Activated CD8-positive, alpha-beta memory T cell treated with anti-CD3 and anti-CD28 coated beads, Interleukin-2, amount 50 U/mL, for 1 hour (primary cell): ENCODE measurements around the gene SLC12A7.
"Not testable (repeated sequence)": the region's sequence is repeated elsewhere in the genome, so short reads cannot be mapped to it uniquely, and the experiment has no call there.

Experiments
- DNase-seq: peaks from one replicate; pipeline ENCODE4 v3.0.0-alpha.2; 2020; ENCODE audit errors: extremely low read depth

SLC12A7 gene

GRCh38 chr5:1111727-1112289 is at the start of gene SLC12A7:
TSS of gene SLC12A7 (minus strand) at chr5:1112063. CDS start at chr5:1111991, 72 bp downstream.
- no peak for DNase-seq

DNA sequence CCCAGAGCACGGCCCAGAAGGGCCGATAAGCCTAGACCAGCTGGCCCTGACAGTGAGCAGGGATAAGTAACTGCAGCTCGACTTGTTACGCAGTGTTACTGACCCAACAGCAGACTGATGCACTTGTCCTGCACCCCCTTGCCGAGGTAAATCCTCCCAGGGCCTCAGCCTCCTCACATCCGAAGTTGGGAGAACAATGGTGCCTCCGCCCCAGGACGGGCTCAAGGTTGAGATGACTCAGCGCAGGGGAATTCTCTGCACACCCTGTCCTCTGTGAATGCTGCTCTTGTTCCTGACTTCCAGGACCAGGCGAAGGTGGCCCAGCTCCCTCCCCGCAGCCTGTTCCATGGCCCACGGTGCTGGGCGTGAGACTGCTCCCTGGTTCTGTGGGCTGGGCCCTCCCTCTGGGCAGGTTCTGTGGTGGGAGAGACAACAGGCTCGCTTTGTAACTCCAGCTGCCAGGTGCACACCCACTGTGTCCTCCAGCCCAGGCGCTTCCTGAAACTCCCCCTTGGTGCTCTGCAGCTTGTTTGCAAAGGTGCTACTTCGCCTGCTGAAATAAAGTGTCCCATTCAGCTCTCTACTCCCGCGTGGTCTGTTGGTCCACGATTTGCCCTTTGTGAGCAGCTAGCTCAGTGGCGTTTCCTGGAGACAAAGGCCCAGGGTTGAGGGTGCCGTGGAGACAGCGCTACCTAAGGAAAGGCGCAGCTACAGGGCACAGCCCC is 49.4 kb upstream of the SLC12A7 start:
- no peak for DNase-seq

GRCh38 chr5:1159774-1160406 is 48.0 kb upstream of the SLC12A7 start:
- DNase-seq = no peak

DNA sequence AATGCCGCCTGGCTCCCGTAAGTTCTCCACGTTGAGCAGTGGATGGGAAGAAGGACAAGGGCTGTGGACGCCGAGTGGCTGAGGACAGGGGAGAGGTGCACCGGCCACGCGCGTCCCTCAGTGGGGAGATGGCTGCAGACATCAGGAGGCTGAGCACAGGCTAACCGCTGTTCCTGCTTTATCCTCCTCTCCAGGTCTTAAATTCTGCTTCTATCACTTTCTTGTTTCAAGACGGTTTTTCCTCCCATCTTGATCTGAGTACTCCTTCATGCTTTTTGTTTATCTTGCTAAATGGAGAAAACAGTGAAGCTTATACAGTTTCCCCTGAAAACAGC is 47.4 kb upstream of the SLC12A7 start:
- DNase-seq = no peak

DNA sequence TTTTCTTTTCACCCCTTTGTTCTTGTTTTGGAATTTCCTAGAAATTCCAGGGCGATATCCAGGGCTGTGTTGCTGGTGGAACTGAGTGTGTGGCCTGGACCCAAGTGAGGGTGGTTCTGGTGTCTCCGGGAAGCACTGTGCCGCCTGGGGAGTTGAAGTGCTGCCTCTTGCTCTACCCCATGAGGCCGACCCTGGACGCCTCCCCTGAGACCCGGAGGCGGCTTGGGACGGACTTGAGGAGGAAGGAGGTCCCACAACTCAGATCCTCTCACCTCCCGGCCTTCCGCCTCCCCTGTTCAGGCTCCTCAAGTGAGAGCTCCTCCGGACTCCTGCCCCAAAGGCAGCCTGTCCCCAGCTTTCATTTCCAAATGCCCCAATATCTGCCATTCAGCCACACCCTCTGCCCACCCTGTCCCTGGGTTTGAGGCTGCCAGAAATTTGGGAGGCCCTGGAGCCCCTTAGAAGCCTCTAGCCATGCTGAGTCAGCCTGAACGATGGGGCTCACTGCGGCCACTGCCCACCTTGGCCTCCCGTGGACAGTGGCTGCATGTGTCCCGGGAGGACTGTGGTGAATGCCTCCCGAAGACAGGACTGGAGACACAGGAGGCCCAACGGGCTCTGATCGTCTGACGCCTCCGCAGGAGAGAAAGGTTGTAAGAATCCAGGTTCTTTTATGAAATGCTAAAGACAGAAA is 46.9 kb upstream of the SLC12A7 start:
- no peak for DNase-seq

DNA sequence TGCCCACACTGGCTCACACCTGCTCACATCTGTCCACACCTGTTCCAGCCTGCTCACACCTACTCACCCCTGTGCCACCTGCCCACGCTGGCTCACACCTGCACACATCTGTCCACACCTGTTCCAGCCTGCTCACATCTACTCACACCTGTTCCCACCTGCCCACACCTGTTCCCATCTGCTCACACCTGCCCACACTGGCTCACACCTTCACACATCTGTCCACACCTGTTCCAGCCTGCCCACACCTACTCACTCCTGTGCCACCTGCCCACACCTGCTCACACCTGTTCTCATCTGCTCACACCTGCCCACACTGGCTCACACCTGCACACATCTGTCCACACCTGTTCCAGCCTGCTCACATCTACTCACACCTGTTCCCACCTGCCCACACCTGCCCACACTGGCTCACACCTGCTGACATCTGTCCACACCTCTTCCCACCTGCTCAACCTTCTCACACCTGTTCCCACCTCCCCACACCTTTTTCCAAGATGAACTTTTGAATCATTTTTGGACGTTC is 45.7 kb upstream of the SLC12A7 start:
- DNase-seq = not testable (repeated sequence)

- no peak for DNase-seq
These were observed 45.0 kb upstream of the SLC12A7 start for GRCh38 chr5:1156754-1157460.

DNA sequence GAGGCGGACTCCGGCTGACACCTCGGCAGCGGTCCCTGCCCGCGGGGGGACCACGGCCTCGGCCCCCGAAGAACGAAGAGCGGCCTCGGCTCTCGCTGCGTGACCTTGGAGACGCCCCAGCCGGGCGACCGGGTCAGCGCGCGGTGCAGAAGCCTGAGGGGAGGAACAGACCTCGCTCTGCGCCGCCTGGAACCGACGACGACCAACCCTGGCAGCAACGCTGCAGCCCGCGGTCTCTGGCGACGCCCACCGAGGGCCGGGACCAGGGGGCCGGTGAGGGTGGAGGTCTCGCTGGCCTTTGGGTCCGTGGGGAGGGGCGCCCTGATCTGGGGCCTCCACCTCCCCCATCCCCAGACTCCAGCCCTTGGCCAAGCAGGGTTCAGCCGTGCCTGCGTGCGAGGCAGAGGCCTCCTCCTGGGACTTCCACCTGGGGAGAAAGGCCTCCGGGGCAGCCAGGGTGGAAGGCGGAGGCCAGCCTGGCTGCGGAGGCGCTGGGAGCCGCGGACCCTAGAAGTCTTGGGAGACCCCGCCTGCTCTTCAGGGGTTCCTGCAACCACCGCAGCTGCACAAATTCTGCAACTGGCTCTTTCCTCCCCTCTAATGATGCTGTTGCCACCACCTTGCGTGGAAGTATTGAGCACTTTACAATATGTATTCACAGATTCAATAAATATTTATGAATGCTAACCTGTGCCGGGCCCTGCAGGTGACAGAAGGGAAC is 44.3 kb upstream of the SLC12A7 start:
- no peak for DNase-seq

GRCh38 chr5:1155191-1156032 is 43.5 kb upstream of the SLC12A7 start:
- no peak for DNase-seq

DNA sequence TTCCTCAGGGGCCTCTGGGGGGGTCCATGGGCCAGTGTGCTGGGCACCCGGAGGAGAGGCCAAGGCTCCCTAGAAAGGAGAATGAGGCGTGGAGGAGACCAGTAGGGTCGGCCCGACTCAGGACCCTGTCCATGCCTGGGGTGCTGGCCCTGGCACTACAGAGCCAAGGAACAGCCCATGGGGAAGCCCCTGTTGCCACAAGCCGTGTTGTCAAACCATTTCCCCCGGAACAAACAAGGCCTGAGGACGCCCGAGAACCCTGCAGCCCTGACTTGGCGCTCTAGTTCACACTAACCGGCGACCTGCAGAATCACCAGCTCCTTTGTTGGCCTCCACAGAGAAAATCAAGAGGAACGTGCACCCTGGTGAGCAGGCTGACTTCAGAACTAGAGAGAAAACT is 41.6 kb upstream of the SLC12A7 start:
- DNase-seq = no peak

GRCh38 chr5:1152771-1153282 is 41.0 kb upstream of the SLC12A7 start:
- DNase-seq = no peak

- no peak for DNase-seq
These were observed 40.3 kb upstream of the SLC12A7 start for GRCh38 chr5:1152156-1152555.

DNA sequence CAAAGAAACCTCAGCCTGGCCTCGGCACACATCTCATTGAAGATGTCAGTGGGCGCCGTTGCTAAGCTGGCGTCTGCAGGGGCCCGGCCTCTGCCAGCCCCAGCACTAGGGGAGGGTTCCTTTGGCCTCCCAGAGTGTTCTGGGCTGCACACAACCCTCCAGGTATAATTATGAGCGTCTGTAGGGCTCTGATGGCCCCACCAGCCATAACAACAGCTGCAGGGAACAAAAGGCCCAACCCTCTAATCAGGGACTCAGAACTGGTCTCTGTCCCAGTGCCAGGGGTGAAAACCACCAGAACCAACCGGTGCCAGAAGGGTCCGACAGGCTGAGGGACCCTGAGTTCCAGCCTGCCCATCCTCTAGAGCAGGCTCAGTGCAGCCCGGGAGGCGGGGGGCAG is 39.5 kb upstream of the SLC12A7 start:
- DNase-seq = no peak

DNA sequence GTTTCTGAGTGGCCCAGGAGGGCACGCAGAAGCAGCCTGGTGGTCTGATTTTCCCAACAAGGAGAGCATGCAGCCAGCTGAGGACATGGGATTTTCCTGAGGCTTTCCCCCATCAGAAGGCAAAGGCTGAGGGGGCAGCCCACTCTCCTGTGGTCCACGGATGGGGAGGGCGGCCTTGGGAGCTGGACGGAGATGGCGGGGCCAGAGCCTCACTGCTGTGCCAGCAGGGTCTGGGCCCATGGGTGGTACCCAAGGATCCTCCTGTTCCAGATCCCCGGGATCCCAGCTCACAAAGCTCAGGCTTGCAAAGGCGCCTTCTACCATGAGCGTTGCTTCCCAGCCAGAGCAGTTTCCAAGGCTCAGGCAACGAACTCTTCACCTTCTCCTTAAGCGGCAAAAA is 39.0 kb upstream of the SLC12A7 start:
- DNase-seq = no peak

- no peak for DNase-seq
These were observed 33.0 kb upstream of the SLC12A7 start for GRCh38 chr5:1144638-1145396.

DNA sequence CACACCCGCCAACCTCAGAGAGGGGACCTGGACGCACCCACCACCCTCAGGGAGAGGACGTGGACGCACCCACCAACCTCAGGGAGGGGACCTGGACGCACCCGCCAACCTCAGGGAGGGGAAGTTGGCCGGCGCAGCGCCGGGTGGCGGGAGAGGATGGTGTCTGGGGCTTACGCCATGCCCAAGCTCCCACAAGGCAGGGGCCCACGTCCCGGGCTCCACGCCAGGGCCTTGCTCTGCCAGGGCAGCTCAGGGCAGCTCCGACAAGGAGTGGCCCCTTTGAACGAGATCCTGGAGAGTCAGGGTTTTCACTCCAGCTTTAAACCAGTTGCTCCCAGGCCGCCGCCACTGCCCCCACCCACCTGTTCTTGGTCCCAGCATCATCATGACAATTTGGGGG is 32.2 kb upstream of the SLC12A7 start:
- DNase-seq = no peak

GRCh38 chr5:1143670-1143951 is 31.7 kb upstream of the SLC12A7 start:
- DNase-seq = no peak

GRCh38 chr5:1142886-1143669 is 31.2 kb upstream of the SLC12A7 start:
- DNase-seq = no peak

GRCh38 chr5:1141834-1142233 is 30.0 kb upstream of the SLC12A7 start:
- DNase-seq = no peak
